DND-41 (cell line): ENCODE data around the gene PCK2.

ENCODE experiments used
- ATAC-seq: fragments of 200-7000 bp; cut with Tn5 transposase; 3 replicates; pipeline ENCODE4 v1.9.1; 2021; ENCODE audit warnings: low read depth; ENCODE audit not compliant: insufficient read depth
- DNase-seq: peaks from one replicate; pipeline ENCODE4 v3.0.0-alpha.2; 2020
- H2AFZ ChIP-seq: 2 replicates; pipeline ENCODE4 v1.6.0; 2012; ENCODE audit warnings: low read depth, low read length
- H3K27ac ChIP-seq: 2 replicates; pipeline ENCODE4 v1.5.1; 2012; ENCODE audit warnings: low read length, inconsistent platforms
- H3K27me3 ChIP-seq: fragments of 200-600 bp; sonication (generic); 2 replicates; pipeline ENCODE4 v1.6.0; 2012; ENCODE audit warnings: low read length, mild to moderate bottlenecking, inconsistent platforms; ENCODE audit not compliant: insufficient read depth, poor library complexity
- H3K36me3 ChIP-seq: 2 replicates; pipeline ENCODE4 v1.5.1; 2012; ENCODE audit warnings: low read length, inconsistent platforms; ENCODE audit not compliant: insufficient read depth
- H3K4me1 ChIP-seq: 2 replicates; pipeline ENCODE4 v1.5.1; 2012; ENCODE audit warnings: mild to moderate bottlenecking, low read length; ENCODE audit not compliant: insufficient read depth
- H3K4me2 ChIP-seq: 2 replicates; pipeline ENCODE4 v1.6.0; 2012; ENCODE audit warnings: mild to moderate bottlenecking, moderate library complexity, low read length, inconsistent platforms; ENCODE audit not compliant: insufficient read depth
- H3K4me3 ChIP-seq, 2 experiments: fragments of 200-600 bp in 1 of 2; shearing (Covaris generic) in 1 of 2; 2 replicates each; pipeline ENCODE4 v1.5.1; 2012 to 2016; ENCODE audit warnings: inconsistent platforms in 2 of 2, low read length in 2 of 2, mild to moderate bottlenecking in 2 of 2, low read depth in 1 of 2, moderate library complexity in 1 of 2
- H3K79me2 ChIP-seq: 2 replicates; pipeline ENCODE4 v1.6.0; 2012; ENCODE audit warnings: low read length, inconsistent platforms; ENCODE audit not compliant: insufficient read depth
- H3K9ac ChIP-seq: 2 replicates; pipeline ENCODE4 v1.6.0; 2012; ENCODE audit warnings: low read depth, mild to moderate bottlenecking, inconsistent platforms, low read length, moderate library complexity
- H3K9me3 ChIP-seq: 2 replicates; pipeline ENCODE4 v1.5.1; 2012; ENCODE audit warnings: low read length, moderate library complexity, mild to moderate bottlenecking, inconsistent platforms; ENCODE audit not compliant: insufficient read depth, severe bottlenecking
- H4K20me1 ChIP-seq: 2 replicates; pipeline ENCODE4 v1.6.0; 2012; ENCODE audit warnings: low read length; ENCODE audit not compliant: insufficient read depth
- EZH2 ChIP-seq: IDR thresholded peaks from 3 replicates; pipeline ENCODE4 v1.6.1; 2012; ENCODE audit warnings: borderline replicate concordance, low read depth, mild to moderate bottlenecking, moderate library complexity, low read length, inconsistent platforms; ENCODE audit not compliant: severe bottlenecking
- TF ChIP-seq, protein P1 (sequence below): IDR thresholded peaks from 2 replicates; pipeline ENCODE4 v1.5.1; 2012; ENCODE audit warnings: borderline replicate concordance, low read length, moderate library complexity, mild to moderate bottlenecking; ENCODE audit not compliant: poor library complexity, severe bottlenecking; ENCODE audit errors: extremely low read depth

Gene PCK2

GRCh38 chr14:24114532-24115421 is 20.7 kb downstream of the PCK2 start, which contains the start of the genes DCAF11 and NRL:
Gene DCAF11, plus strand, starts transcription at chr14:24114777. Its CDS starts 818 bp downstream, at chr14:24115595.
Gene NRL, minus strand, starts transcription at chr14:24114949. Its CDS starts 32,101 bp downstream, at chr14:24082848.
- no peaks in the 10 kb centered on the region for H3K27me3 ChIP-seq
- no peaks in the 10 kb centered on the region for H4K20me1 ChIP-seq
- H3K27ac ChIP-seq, result peak within 1 kb of the TSS; percentile 100
- peak; percentile 99 for DNase-seq
- peak; percentile 87 for ATAC-seq
- peak within 1 kb of the TSS; percentile 98 for H2AFZ ChIP-seq
- H3K79me2 ChIP-seq, result peaks cover 22% of the 10 kb centered on the region
- no peak for TF ChIP-seq EZH2
- TF ChIP-seq, protein P1, sequence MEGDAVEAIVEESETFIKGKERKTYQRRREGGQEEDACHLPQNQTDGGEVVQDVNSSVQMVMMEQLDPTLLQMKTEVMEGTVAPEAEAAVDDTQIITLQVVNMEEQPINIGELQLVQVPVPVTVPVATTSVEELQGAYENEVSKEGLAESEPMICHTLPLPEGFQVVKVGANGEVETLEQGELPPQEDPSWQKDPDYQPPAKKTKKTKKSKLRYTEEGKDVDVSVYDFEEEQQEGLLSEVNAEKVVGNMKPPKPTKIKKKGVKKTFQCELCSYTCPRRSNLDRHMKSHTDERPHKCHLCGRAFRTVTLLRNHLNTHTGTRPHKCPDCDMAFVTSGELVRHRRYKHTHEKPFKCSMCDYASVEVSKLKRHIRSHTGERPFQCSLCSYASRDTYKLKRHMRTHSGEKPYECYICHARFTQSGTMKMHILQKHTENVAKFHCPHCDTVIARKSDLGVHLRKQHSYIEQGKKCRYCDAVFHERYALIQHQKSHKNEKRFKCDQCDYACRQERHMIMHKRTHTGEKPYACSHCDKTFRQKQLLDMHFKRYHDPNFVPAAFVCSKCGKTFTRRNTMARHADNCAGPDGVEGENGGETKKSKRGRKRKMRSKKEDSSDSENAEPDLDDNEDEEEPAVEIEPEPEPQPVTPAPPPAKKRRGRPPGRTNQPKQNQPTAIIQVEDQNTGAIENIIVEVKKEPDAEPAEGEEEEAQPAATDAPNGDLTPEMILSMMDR, result no peak
- H3K9ac ChIP-seq, result peak within 1 kb of the TSS; percentile 76
- H3K9me3 ChIP-seq, result no peaks in the 10 kb centered on the region
- peak within 1 kb of the TSS; percentile 93 for H3K4me2 ChIP-seq
- peaks cover 36% of the 10 kb centered on the region for H3K36me3 ChIP-seq
- H3K4me3 ChIP-seq, result peak within 1 kb of the TSS; percentile 28 to 63
- H3K4me1 ChIP-seq, result peaks cover 23% of the 10 kb centered on the region

- H3K4me1 ChIP-seq, result peaks cover 23% of the 10 kb centered on the region
- H3K27ac ChIP-seq, result peak overlapping the region; percentile 100
- H2AFZ ChIP-seq, result peak overlapping the region; percentile 85
- H3K9me3 ChIP-seq, result no peaks in the 10 kb centered on the region
- H3K4me3 ChIP-seq, result peak overlapping the region; percentile 28 to 63
- H3K36me3 ChIP-seq, result peaks cover 39% of the 10 kb centered on the region
- DNase-seq (no peak), ATAC-seq (no peak)
- H4K20me1 ChIP-seq, result no peaks in the 10 kb centered on the region
- H3K4me2 ChIP-seq, result peak overlapping the region; percentile 93
- TF ChIP-seq EZH2, result no peak
- TF ChIP-seq, protein P1, result no peak
- H3K9ac ChIP-seq, result peak overlapping the region; percentile 76
- H3K79me2 ChIP-seq, result peaks cover 22% of the 10 kb centered on the region
- no peaks in the 10 kb centered on the region for H3K27me3 ChIP-seq
These were observed 21.5 kb downstream of the PCK2 start for GRCh38 chr14:24115422-24116127.

DNA sequence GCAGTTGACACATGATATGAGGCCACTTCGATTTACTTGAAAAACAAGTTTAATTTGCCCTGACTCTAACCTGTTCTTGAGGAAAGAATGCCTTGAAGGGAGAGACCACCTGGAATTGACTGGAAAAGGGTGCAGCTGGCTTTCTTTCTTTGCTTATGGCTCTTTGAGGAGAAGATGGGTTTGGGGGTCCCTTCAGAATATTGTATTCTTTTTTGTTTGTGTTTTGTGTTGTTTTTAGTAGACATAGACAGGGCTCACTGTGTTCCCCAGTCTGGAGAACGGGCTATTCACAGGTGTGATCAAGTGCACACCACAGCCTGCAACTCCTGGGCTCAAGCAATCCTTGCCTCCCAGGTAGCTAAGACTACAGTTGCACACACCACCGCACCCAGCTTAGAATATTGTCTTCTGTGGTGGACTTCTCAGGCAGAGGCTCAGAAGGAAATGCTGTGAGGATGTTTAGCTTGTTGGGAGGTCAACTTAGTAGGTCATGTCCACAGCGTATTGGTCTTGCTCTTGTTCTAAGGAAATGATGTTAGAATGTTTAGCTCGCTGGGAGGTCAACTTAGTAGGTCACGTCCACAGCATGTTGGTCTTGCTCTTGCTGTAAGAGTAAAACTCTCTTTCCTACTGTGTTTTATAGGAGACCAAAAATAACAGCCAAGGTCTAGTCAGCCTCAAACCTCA is 22.2 kb downstream of the PCK2 start:
- no peak overlapping the region for H2AFZ ChIP-seq
- peak overlapping the region in 1 of 2 experiments; percentile 63; a peak in 3 of 4 replicates for H3K4me3 ChIP-seq
- no peak for DNase-seq
- H4K20me1 ChIP-seq, result no peaks in the 10 kb centered on the region
- H3K27me3 ChIP-seq, result no peaks in the 10 kb centered on the region
- TF ChIP-seq, protein P1, result no peak
- TF ChIP-seq EZH2, result no peak
- no peak overlapping the region; the same call in 1 of the 2 replicates for H3K27ac ChIP-seq
- H3K79me2 ChIP-seq, result peaks cover 22% of the 10 kb centered on the region
- peak overlapping the region; percentile 93 for H3K4me2 ChIP-seq
- peaks cover 46% of the 10 kb centered on the region for H3K36me3 ChIP-seq
- ATAC-seq, result no peak
- H3K9ac ChIP-seq, result peak overlapping the region; percentile 76
- H3K9me3 ChIP-seq, result no peaks in the 10 kb centered on the region
- peaks cover 23% of the 10 kb centered on the region for H3K4me1 ChIP-seq
